Osteoblast (primary cell): Measurements from ENCODE around the gene C3orf70. TPM values are rescaled to one million over a fixed set of nuclear protein-coding genes. Genes with fewer than 3 reads are reported as not detected.

ENCODE experiments used
- DNase-seq: peaks from one replicate; pipeline ENCODE4 v3.0.0; 2011; ENCODE audit warnings: low spot score, mixed read lengths; ENCODE audit not compliant: insufficient read length; ENCODE audit errors: missing footprints
- H2AFZ ChIP-seq: 2 replicates; pipeline ENCODE4 v1.6.0; 2011; ENCODE audit warnings: mild to moderate bottlenecking, low read length
- H3K27ac ChIP-seq: 2 replicates; pipeline ENCODE4 v1.5.1; 2011; ENCODE audit warnings: mild to moderate bottlenecking, low read depth, low read length, moderate library complexity
- H3K27me3 ChIP-seq: 2 replicates; pipeline ENCODE4 v1.6.0; 2012; ENCODE audit warnings: mild to moderate bottlenecking, control low read depth, inconsistent platforms, low read length, moderate library complexity; ENCODE audit not compliant: insufficient read depth
- H3K36me3 ChIP-seq: 2 replicates; pipeline ENCODE4 v1.5.1; 2011; ENCODE audit warnings: mild to moderate bottlenecking, low read length, control low read depth, moderate library complexity; ENCODE audit not compliant: insufficient read depth
- H3K4me1 ChIP-seq: 2 replicates; pipeline ENCODE4 v1.5.1; 2011; ENCODE audit warnings: mild to moderate bottlenecking, low read length, control low read depth, moderate library complexity; ENCODE audit not compliant: insufficient read depth
- H3K4me2 ChIP-seq: 2 replicates; pipeline ENCODE4 v1.6.0; 2011; ENCODE audit warnings: mild to moderate bottlenecking, low read length; ENCODE audit not compliant: insufficient read depth
- H3K4me3 ChIP-seq: fragments of 200-600 bp; sonication (generic); 3 replicates; pipeline ENCODE4 v1.5.1; 2012; ENCODE audit warnings: mild to moderate bottlenecking, low read length, inconsistent platforms; ENCODE audit not compliant: insufficient read depth
- H3K79me2 ChIP-seq: 2 replicates; pipeline ENCODE4 v1.6.0; 2012; ENCODE audit warnings: mild to moderate bottlenecking, low read length, control low read depth, inconsistent platforms; ENCODE audit not compliant: insufficient read depth
- H3K9me3 ChIP-seq: 2 replicates; pipeline ENCODE4 v1.5.1; 2011; ENCODE audit warnings: low read depth, low read length, control low read depth
- H4K20me1 ChIP-seq: 2 replicates; pipeline ENCODE4 v1.6.0; 2012; ENCODE audit warnings: mild to moderate bottlenecking, low read length, control low read depth; ENCODE audit not compliant: insufficient read depth
- total RNA-seq: library from RNA; depleted of rRNA; stranded (reverse); fragments of >200 nt; gene quantifications from 2 replicates; pipeline ENCODE4 v1.2.3, GENCODE V29; 2012
- TF ChIP-seq, protein P1 (sequence below): IDR thresholded peaks from 2 replicates; pipeline ENCODE4 v1.5.1; 2011; ENCODE audit warnings: mild to moderate bottlenecking, low read depth, low read length, moderate library complexity; ENCODE audit errors: extremely low read depth

Gene C3orf70
- total RNA-seq, 1 donor: 1.4 TPM

DNA sequence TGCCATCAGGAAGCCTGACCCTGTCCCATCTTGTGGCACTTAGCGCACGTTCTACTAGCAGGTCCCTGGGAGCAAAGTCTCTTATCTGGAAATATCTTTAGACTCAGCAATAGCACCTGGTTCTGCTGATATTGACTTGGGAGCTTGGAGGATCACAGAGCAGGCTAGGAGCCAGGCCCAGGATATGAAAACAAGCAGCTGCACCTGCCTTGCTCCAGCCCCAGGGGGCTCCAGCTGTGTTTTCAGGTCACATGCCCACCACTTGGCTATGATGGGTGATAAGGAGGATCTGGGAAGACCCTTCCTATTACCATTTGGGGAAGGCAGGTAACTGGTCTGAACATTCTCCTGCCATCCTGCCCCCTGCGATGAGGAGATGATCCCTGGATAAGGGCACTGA is 87.8 kb downstream of the C3orf70 start:
- no peaks in the 10 kb centered on the region for H3K9me3 ChIP-seq
- H3K4me3 ChIP-seq: no peak overlapping the region
- H4K20me1 ChIP-seq: no peaks in the 10 kb centered on the region
- no peaks in the 10 kb centered on the region for H3K4me1 ChIP-seq
- no peaks in the 10 kb centered on the region for H3K79me2 ChIP-seq
- TF ChIP-seq, protein P1, sequence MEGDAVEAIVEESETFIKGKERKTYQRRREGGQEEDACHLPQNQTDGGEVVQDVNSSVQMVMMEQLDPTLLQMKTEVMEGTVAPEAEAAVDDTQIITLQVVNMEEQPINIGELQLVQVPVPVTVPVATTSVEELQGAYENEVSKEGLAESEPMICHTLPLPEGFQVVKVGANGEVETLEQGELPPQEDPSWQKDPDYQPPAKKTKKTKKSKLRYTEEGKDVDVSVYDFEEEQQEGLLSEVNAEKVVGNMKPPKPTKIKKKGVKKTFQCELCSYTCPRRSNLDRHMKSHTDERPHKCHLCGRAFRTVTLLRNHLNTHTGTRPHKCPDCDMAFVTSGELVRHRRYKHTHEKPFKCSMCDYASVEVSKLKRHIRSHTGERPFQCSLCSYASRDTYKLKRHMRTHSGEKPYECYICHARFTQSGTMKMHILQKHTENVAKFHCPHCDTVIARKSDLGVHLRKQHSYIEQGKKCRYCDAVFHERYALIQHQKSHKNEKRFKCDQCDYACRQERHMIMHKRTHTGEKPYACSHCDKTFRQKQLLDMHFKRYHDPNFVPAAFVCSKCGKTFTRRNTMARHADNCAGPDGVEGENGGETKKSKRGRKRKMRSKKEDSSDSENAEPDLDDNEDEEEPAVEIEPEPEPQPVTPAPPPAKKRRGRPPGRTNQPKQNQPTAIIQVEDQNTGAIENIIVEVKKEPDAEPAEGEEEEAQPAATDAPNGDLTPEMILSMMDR: no peak
- no peak for DNase-seq
- H3K36me3 ChIP-seq: no peaks in the 10 kb centered on the region
- H3K27ac ChIP-seq: no peak overlapping the region
- peaks cover 3% of the 10 kb centered on the region for H3K27me3 ChIP-seq
- no peak overlapping the region for H2AFZ ChIP-seq
- no peak overlapping the region for H3K4me2 ChIP-seq

DNA sequence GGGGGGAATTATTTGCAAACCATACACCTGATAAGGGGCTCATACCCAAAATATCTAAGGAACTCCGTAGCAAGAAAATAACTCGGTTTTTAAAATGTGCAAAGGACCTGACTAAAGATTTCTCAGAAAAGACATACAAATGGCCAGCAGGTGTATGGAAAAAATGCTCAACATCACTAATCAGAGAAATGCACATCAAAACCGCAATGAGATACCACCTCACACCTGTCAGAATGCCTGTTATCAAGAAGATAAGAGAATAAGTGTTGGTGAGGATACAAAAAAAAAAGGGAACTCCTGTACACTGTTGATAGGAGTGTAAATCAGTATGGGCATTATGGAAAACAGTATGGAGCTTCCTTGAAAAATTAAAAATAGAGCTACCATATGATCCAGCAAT is 89.4 kb downstream of the C3orf70 start:
- DNase-seq: no peak
- no peak overlapping the region for H3K4me2 ChIP-seq
- TF ChIP-seq, protein P1: no peak
- H3K36me3 ChIP-seq: no peaks in the 10 kb centered on the region
- H2AFZ ChIP-seq: no peak overlapping the region
- no peaks in the 10 kb centered on the region for H3K79me2 ChIP-seq
- no peak overlapping the region for H3K27ac ChIP-seq
- H4K20me1 ChIP-seq: no peaks in the 10 kb centered on the region
- no peak overlapping the region for H3K4me3 ChIP-seq
- H3K4me1 ChIP-seq: no peaks in the 10 kb centered on the region
- H3K9me3 ChIP-seq: no peaks in the 10 kb centered on the region
- H3K27me3 ChIP-seq: peaks cover 3% of the 10 kb centered on the region

DNA sequence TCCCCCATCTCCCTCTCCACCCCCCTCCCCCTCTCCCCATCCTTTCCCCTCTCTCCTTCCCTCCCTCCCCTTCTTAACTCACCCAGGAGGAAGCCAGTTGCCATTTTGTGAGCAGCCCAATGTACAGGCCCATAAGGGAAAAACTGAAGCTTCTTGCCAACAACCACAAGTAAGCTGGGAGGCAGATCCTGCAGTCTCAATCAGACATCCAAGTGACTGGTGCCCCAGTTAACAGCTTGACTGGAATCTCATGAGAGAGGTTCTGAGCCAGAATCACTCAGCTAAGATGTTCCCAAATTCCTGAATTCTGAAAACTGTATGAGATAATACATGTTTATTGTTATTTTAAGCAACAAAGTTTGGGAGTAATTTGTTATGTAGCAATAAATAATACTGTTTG is 90.7 kb downstream of the C3orf70 start:
- Histone ChIP-seq H3K4me2 (no peak overlapping the region), H3K36me3 (no peaks in the 10 kb centered on the region), H3K4me1 (no peaks in the 10 kb centered on the region), H3K79me2 (no peaks in the 10 kb centered on the region), H3K4me3 (no peak overlapping the region), H3K27me3 (peaks cover 3% of the 10 kb centered on the region), H3K9me3 (no peaks in the 10 kb centered on the region), H4K20me1 (no peaks in the 10 kb centered on the region), H3K27ac (no peak overlapping the region), H2AFZ (no peak overlapping the region)
- TF ChIP-seq, protein P1: no peak
- DNase-seq: no peak

DNA sequence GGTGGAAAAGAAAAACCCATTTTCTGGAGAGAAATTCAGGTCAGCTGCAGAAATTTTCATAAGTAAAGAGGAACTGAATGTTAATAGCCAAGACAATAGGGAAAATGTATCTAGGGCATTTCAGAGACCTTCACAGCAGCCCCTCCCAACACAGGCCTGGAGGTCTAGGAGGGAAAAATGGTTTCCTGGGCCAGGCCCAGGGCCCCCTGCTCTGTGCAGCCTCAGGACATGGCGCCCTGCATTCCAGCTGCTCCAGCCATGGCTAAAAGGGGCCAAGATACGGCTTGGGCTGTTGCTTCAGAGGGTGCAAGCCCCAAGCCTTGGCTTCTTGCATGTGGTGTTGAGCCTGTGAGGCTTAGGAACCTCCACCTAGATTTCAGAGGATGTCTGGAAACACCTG is 92.2 kb downstream of the C3orf70 start:
- no peak for DNase-seq
- no peaks in the 10 kb centered on the region for H3K9me3 ChIP-seq
- no peaks in the 10 kb centered on the region for H3K4me1 ChIP-seq
- H3K27me3 ChIP-seq: no peaks in the 10 kb centered on the region
- H3K4me3 ChIP-seq: no peak overlapping the region
- H4K20me1 ChIP-seq: no peaks in the 10 kb centered on the region
- no peak overlapping the region for H3K4me2 ChIP-seq
- H3K27ac ChIP-seq: no peak overlapping the region
- no peak overlapping the region for H2AFZ ChIP-seq
- no peaks in the 10 kb centered on the region for H3K79me2 ChIP-seq
- TF ChIP-seq, protein P1: no peak
- H3K36me3 ChIP-seq: no peaks in the 10 kb centered on the region
